Ishikawa (cell line): ENCODE measurements around the gene ASAP2.

Source experiments
- CEBPB ChIP-seq: IDR thresholded peaks from 2 replicates; pipeline ENCODE4 v1.6.1; 2012
- CREB1 ChIP-seq: IDR thresholded peaks from 2 replicates; pipeline ENCODE4 v1.6.1; 2012; ENCODE audit warnings: low read depth
- EP300 ChIP-seq: IDR thresholded peaks from 2 replicates; pipeline ENCODE4 v1.6.1; 2012; ENCODE audit warnings: borderline replicate concordance
- FOXM1 ChIP-seq: IDR thresholded peaks from 2 replicates; pipeline ENCODE4 v1.6.1; 2012; ENCODE audit warnings: low read depth, borderline replicate concordance
- MAX ChIP-seq: IDR thresholded peaks from 2 replicates; pipeline ENCODE4 v1.6.1; 2012
- NFIC ChIP-seq: IDR thresholded peaks from 2 replicates; pipeline ENCODE4 v1.6.1; 2012
- RAD21 ChIP-seq: IDR thresholded peaks from 2 replicates; pipeline ENCODE4 v1.6.1; 2012; ENCODE audit warnings: low read depth
- TAF1 ChIP-seq: IDR thresholded peaks from 2 replicates; pipeline ENCODE4 v1.6.1; 2012; ENCODE audit warnings: low read depth, mild to moderate bottlenecking
- TCF12 ChIP-seq: IDR thresholded peaks from 2 replicates; pipeline ENCODE4 v1.6.1; 2012; ENCODE audit warnings: low read depth
- TEAD4 ChIP-seq: IDR thresholded peaks from 2 replicates; pipeline ENCODE4 v1.6.1; 2012
- YY1 ChIP-seq: IDR thresholded peaks from 2 replicates; pipeline ENCODE4 v1.6.1; 2012; ENCODE audit warnings: low read depth
- ZBTB7A ChIP-seq: IDR thresholded peaks from 2 replicates; pipeline ENCODE4 v1.6.1; 2012; ENCODE audit warnings: low read depth
- TF ChIP-seq, protein P1 (sequence below): IDR thresholded peaks from 2 replicates; pipeline ENCODE4 v1.6.1; 2012
- TF ChIP-seq, protein P2 (sequence below): IDR thresholded peaks from 2 replicates; pipeline ENCODE4 v1.6.1; 2012; ENCODE audit warnings: low read depth, mild to moderate bottlenecking

GRCh38 chr2:9382604-9383235 is 176.1 kb downstream of the ASAP2 start:
- TF ChIP-seq, protein P1, sequence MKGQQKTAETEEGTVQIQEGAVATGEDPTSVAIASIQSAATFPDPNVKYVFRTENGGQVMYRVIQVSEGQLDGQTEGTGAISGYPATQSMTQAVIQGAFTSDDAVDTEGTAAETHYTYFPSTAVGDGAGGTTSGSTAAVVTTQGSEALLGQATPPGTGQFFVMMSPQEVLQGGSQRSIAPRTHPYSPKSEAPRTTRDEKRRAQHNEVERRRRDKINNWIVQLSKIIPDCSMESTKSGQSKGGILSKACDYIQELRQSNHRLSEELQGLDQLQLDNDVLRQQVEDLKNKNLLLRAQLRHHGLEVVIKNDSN, result no peak
- TF ChIP-seq YY1, result no peak
- TF ChIP-seq, protein P2, sequence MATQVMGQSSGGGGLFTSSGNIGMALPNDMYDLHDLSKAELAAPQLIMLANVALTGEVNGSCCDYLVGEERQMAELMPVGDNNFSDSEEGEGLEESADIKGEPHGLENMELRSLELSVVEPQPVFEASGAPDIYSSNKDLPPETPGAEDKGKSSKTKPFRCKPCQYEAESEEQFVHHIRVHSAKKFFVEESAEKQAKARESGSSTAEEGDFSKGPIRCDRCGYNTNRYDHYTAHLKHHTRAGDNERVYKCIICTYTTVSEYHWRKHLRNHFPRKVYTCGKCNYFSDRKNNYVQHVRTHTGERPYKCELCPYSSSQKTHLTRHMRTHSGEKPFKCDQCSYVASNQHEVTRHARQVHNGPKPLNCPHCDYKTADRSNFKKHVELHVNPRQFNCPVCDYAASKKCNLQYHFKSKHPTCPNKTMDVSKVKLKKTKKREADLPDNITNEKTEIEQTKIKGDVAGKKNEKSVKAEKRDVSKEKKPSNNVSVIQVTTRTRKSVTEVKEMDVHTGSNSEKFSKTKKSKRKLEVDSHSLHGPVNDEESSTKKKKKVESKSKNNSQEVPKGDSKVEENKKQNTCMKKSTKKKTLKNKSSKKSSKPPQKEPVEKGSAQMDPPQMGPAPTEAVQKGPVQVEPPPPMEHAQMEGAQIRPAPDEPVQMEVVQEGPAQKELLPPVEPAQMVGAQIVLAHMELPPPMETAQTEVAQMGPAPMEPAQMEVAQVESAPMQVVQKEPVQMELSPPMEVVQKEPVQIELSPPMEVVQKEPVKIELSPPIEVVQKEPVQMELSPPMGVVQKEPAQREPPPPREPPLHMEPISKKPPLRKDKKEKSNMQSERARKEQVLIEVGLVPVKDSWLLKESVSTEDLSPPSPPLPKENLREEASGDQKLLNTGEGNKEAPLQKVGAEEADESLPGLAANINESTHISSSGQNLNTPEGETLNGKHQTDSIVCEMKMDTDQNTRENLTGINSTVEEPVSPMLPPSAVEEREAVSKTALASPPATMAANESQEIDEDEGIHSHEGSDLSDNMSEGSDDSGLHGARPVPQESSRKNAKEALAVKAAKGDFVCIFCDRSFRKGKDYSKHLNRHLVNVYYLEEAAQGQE, result no peak
- no peak for TF ChIP-seq MAX
- no peak for TF ChIP-seq EP300
- no peak for TF ChIP-seq CREB1
- no peak for TF ChIP-seq CEBPB
- no peak for TF ChIP-seq TAF1
- no peak for TF ChIP-seq NFIC
- no peak for TF ChIP-seq TEAD4
- TF ChIP-seq TCF12, result no peak
- no peak for TF ChIP-seq RAD21
- TF ChIP-seq FOXM1, result no peak
- TF ChIP-seq ZBTB7A, result no peak
